Brain microvascular endothelial cell (primary cell): Measurements from ENCODE around the gene ZNF445.

Source experiments
- DNase-seq: peaks from one replicate; pipeline ENCODE4 v3.0.0-alpha.2; 2020
- H3K27ac ChIP-seq: fragments of 250-450 bp; sonication (Bioruptor Pico); 2 replicates; pipeline ENCODE4 v1.5.1; 2020; ENCODE audit warnings: mild to moderate bottlenecking, moderate library complexity
- H3K27me3 ChIP-seq: fragments of 250-450 bp; sonication (Bioruptor Pico); replicated peaks from 2 replicates; pipeline ENCODE4 v1.5.1; 2020; ENCODE audit warnings: mild to moderate bottlenecking
- H3K36me3 ChIP-seq: fragments of 250-450 bp; sonication (Bioruptor Pico); replicated peaks from 2 replicates; pipeline ENCODE4 v1.5.1; 2020; ENCODE audit warnings: mild to moderate bottlenecking
- H3K4me3 ChIP-seq: 2 replicates; pipeline ENCODE4 v1.5.1; 2011; ENCODE audit warnings: low read depth, mild to moderate bottlenecking, control low read depth, low read length, moderate library complexity
- in situ Hi-C: cut with HindIII; loops from 2 replicates; pipeline ENCODE4 v1.10.0; 2017; ENCODE audit warnings: low sequenced_read_pairs, low pct_ligation_motif_present
- TF ChIP-seq, protein P1 (sequence below): IDR thresholded peaks from 2 replicates; pipeline ENCODE4 v1.5.1; 2011; ENCODE audit warnings: low read depth, mild to moderate bottlenecking, moderate library complexity, low read length, control low read depth, inconsistent platforms; ENCODE audit errors: missing control alignments

The ZNF445 gene

DNA sequence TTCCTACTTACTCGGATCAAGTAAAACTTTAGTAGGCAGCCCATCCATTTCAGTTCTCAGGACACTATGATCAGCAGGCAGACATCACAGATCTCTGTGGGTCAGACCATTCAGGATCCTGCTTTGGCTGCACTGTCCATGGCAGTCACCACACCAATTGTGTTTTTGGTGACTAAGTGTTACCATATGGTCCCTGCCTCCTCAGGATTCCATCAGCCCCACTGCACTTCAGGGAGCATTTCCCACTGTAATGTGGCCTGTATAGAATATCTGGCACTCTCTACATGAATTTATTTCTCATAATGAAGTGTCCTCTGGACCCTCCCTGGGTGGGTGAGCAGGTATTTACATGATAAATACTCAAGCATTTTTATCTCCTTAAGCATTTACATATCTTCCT, 41.3 kb downstream of the ZNF445 start:
- TF ChIP-seq, protein P1, sequence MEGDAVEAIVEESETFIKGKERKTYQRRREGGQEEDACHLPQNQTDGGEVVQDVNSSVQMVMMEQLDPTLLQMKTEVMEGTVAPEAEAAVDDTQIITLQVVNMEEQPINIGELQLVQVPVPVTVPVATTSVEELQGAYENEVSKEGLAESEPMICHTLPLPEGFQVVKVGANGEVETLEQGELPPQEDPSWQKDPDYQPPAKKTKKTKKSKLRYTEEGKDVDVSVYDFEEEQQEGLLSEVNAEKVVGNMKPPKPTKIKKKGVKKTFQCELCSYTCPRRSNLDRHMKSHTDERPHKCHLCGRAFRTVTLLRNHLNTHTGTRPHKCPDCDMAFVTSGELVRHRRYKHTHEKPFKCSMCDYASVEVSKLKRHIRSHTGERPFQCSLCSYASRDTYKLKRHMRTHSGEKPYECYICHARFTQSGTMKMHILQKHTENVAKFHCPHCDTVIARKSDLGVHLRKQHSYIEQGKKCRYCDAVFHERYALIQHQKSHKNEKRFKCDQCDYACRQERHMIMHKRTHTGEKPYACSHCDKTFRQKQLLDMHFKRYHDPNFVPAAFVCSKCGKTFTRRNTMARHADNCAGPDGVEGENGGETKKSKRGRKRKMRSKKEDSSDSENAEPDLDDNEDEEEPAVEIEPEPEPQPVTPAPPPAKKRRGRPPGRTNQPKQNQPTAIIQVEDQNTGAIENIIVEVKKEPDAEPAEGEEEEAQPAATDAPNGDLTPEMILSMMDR = no peak
- DNase-seq = no peak
- Histone ChIP-seq H3K27me3 (no peaks in the 10 kb centered on the region), H3K4me3 (no peak overlapping the region), H3K27ac (no peak overlapping the region), H3K36me3 (no peaks in the 10 kb centered on the region)
- in situ Hi-C loops = no loop called here

DNA sequence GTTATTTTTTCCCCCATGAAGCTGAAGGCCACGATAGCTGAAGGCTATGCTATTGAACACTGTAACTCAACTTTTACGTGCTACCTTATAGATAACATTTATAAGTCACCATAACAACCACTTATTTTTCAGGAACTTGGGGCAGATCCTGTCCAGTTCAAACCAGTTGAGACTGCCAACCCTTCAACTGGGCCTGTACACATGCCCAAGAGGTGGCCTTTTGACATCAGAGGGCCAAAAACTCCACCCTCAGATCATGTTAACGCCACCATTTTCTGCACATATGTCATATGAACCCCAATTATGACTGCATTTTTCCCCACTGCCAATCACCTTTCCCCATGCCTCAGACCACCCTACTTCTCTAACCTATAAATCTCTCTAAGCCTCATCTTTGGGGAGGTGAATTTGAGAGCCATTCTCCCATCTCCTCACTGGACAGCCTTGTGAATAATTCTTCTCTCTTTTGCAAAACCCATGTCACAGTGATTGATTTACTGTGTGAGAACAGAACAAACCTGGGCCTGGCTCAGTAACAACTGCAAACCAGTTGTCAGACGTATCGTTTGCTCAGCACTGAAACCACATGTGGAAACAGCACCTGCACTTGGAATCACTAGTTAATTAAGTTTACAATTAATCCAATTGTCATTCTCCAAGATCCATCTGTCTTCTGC, 42.5 kb downstream of the ZNF445 start:
- Histone ChIP-seq H3K36me3 (no peaks in the 10 kb centered on the region), H3K27me3 (no peaks in the 10 kb centered on the region), H3K27ac (no peak overlapping the region), H3K4me3 (no peak overlapping the region)
- in situ Hi-C loops = no loop called here
- DNase-seq = no peak
- TF ChIP-seq, protein P1 = no peak

DNA sequence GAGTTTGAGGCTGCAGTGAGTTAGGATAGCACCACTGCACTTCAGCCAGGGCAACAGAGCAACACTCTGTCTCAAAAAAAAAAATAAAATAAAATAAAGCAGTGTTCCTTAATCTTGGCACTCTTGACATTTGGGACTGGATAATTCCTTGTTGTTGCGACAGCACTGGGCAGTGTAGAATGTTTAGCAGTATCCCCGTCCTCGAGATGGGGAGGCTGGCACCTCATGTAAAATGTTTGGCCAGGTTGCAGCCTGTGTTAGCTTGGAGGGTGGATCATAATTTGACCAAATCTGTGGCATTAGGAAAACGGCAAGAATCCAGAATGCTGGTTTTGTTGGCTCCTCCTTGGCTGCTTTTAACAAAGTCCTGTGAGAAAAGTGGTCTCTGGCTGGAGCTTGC, 47.0 kb downstream of the ZNF445 start:
- H3K27me3 ChIP-seq = no peaks in the 10 kb centered on the region

DNA sequence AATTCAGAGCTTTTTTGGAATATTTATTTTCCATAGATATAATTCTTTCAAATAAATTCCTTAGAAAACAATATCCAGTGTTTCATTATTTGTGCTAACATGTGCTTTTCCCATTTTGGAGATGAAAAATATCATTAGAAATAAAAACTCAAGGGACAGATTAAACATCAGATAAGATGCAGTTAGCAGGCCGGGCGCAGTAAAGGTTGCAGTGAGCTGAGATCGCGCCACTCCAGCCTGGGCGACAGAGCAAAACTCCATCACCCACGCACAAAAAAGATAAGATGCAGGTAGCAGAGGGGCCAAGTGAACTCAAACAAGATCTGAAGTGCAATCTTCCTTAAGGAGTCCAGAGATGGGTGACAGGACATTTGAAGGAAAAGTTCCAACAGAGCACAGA, 48.0 kb downstream of the ZNF445 start:
- Histone ChIP-seq H3K36me3 (no peaks in the 10 kb centered on the region), H3K4me3 (no peak overlapping the region), H3K27ac (no peak overlapping the region), H3K27me3 (no peaks in the 10 kb centered on the region)
- TF ChIP-seq, protein P1 = no peak
- no peak for DNase-seq
- in situ Hi-C loops = no loop called here

More for the DNA sequence above, 47.0 kb downstream of the ZNF445 start:
- DNase-seq = no peak
- in situ Hi-C loops = no loop called here
- TF ChIP-seq, protein P1 = no peak
- Histone ChIP-seq H3K36me3 (no peaks in the 10 kb centered on the region), H3K4me3 (no peak overlapping the region), H3K27ac (no peak overlapping the region)

DNA sequence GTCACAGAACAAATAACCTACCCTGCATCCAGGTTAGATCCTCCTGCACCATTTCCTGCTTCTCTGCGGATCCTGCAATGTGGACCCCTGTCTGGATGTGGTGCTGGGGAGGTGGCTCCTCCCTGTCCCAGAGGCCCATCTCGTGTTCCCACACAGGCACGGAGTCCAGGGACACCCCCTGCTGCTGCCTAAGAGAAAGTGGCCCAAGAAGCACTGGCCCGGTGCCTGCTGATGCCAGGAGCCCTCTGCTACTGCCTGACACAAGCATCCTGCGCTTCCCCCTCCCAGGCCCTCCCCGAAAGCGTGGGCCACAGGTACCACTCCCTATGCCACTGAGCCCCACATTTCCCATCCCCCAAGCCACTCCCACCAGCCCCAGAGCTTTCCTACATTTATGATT, 48.6 kb downstream of the ZNF445 start:
- no peak for DNase-seq
- no peaks in the 10 kb centered on the region for H3K36me3 ChIP-seq
- TF ChIP-seq, protein P1 = no peak
- no peak overlapping the region for H3K4me3 ChIP-seq
- no peaks in the 10 kb centered on the region for H3K27me3 ChIP-seq
- H3K27ac ChIP-seq = no peak overlapping the region
- in situ Hi-C loops = no loop called here

DNA sequence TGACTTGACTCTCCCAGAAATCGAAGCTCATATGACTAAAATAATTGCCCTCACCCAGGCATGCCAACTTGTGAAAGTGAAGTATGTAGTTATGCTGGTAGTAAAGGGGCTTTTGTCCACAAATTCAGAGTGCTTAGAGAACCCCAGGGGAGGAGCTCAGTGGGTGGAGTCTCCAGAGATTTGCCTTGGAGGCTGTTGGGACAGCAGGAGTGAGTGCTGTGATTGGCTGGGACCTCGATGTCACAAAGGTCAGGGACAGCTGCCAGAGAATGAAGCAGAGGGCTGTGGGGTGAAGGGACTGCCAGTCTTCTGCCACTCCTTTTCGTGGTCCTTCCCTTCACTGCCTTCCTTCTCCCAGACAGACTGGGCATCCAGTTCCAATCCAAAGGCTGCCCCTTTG, 49.8 kb downstream of the ZNF445 start:
- Histone ChIP-seq H3K27ac (no peak overlapping the region), H3K27me3 (no peaks in the 10 kb centered on the region), H3K36me3 (no peaks in the 10 kb centered on the region), H3K4me3 (no peak overlapping the region)
- in situ Hi-C loops = no loop called here
- TF ChIP-seq, protein P1 = no peak
- no peak for DNase-seq
